HEK293 (cell line): Measurements from ENCODE around the gene CARD14.
A peak's percentile ranks its signal among the peaks of the same experiment; 100 is the strongest.

ENCODE experiments used
- CTCF ChIA-PET: fragments of 350-600 bp; formaldehyde crosslinking; extraction: SDS; loops from one replicate; lab custom pipeline; 2021; ENCODE audit warnings: antibody characterized with exemption; lab: Yijun Ruan, JAX
- POLR2A ChIA-PET: fragments of 300-600 bp; formaldehyde crosslinking; extraction: SDS; loops from one replicate; lab custom pipeline; 2020; ENCODE audit warnings: antibody characterized with exemption, inconsistent platforms; lab: Yijun Ruan, JAX
- H3K27ac ChIP-seq: fragments of 200-500 bp; sonication (Bioruptor generic); 2 replicates; pipeline ENCODE4 v1.5.1; 2014; ENCODE audit warnings: low read depth, low read length, control low read depth, inconsistent platforms; ENCODE audit errors: extremely low read depth
- H3K36me3 ChIP-seq, 2 experiments: fragments of 200-500 bp in 1 of 2; sonication (Bioruptor generic) in 1 of 2; 1 replicate in 1 of 2; 2 replicates in 1 of 2; pipeline ENCODE4 v1.5.1; 2014 to 2017; ENCODE audit warnings: inconsistent platforms in 2 of 2, low read length in 2 of 2; ENCODE audit not compliant: control insufficient read depth in 2 of 2, insufficient read depth in 1 of 2
- H3K4me1 ChIP-seq: fragments of 200-500 bp; sonication (Bioruptor generic); 2 replicates; pipeline ENCODE4 v1.5.1; 2014; ENCODE audit warnings: mild to moderate bottlenecking, low read length, inconsistent platforms; ENCODE audit not compliant: control insufficient read depth, insufficient read depth
- H3K4me3 ChIP-seq: 2 replicates; pipeline ENCODE4 v1.5.1; 2011; ENCODE audit warnings: low read depth, mild to moderate bottlenecking, control low read depth, low read length, moderate library complexity
- H3K9me3 ChIP-seq: fragments of 200-500 bp; sonication (Bioruptor generic); 2 replicates; pipeline ENCODE4 v1.5.1; 2014; ENCODE audit warnings: low read depth, low read length, inconsistent platforms; ENCODE audit not compliant: control insufficient read depth, insufficient read depth
- HOXC10 ChIP-seq: sonication (generic); formaldehyde crosslinking; IDR thresholded peaks from 2 replicates; pipeline ENCODE4 v1.8.1; 2023; ENCODE audit warnings: mild to moderate bottlenecking, missing genetic modification reagents
- KLF8 ChIP-seq: fragments of 450-650 bp; formaldehyde crosslinking; IDR thresholded peaks from 2 replicates; pipeline ENCODE4 v1.5.1; 2016; ENCODE audit warnings: missing biosample characterization, missing genetic modification characterization
- RBAK ChIP-seq: fragments of 450-650 bp; formaldehyde crosslinking; IDR thresholded peaks from 2 replicates; pipeline ENCODE4 v1.5.1; 2016; ENCODE audit warnings: missing biosample characterization, missing genetic modification characterization
- ZBTB1 ChIP-seq: fragments of 450-650 bp; formaldehyde crosslinking; IDR thresholded peaks from 2 replicates; pipeline ENCODE4 v1.5.1; 2016; ENCODE audit warnings: missing biosample characterization, missing genetic modification characterization
- ZBTB17 ChIP-seq: fragments of 450-650 bp; formaldehyde crosslinking; IDR thresholded peaks from 2 replicates; pipeline ENCODE4 v1.5.1; 2016; ENCODE audit warnings: missing biosample characterization, missing genetic modification characterization
- ZFP69B ChIP-seq: fragments of 450-650 bp; formaldehyde crosslinking; IDR thresholded peaks from 2 replicates; pipeline ENCODE4 v1.5.1; 2016; ENCODE audit warnings: missing biosample characterization, missing genetic modification characterization
- ZNF266 ChIP-seq: fragments of 450-650 bp; formaldehyde crosslinking; IDR thresholded peaks from 2 replicates; pipeline ENCODE4 v1.5.1; 2016; ENCODE audit warnings: missing biosample characterization, missing genetic modification characterization, low read depth
- ZNF311 ChIP-seq: fragments of 450-650 bp; formaldehyde crosslinking; IDR thresholded peaks from 2 replicates; pipeline ENCODE4 v1.5.1; 2017; ENCODE audit warnings: missing biosample characterization, missing genetic modification characterization, borderline replicate concordance
- ZNF366 ChIP-seq: fragments of 450-650 bp; formaldehyde crosslinking; conservative IDR thresholded peaks from 2 replicates; pipeline ENCODE4 v1.5.1; 2016; ENCODE audit warnings: missing biosample characterization, missing genetic modification characterization
- ZNF394 ChIP-seq: fragments of 450-650 bp; formaldehyde crosslinking; IDR thresholded peaks from 2 replicates; pipeline ENCODE4 v1.5.1; 2016; ENCODE audit warnings: missing biosample characterization, missing genetic modification characterization, mild to moderate bottlenecking, moderate library complexity, borderline replicate concordance
- ZNF416 ChIP-seq: fragments of 450-650 bp; formaldehyde crosslinking; IDR thresholded peaks from 2 replicates; pipeline ENCODE4 v1.5.1; 2016; ENCODE audit warnings: missing biosample characterization, missing genetic modification characterization
- ZNF501 ChIP-seq: fragments of 450-650 bp; formaldehyde crosslinking; IDR thresholded peaks from 2 replicates; pipeline ENCODE4 v1.5.1; 2016; ENCODE audit warnings: missing biosample characterization, missing genetic modification characterization
- ZNF558 ChIP-seq: fragments of 450-650 bp; formaldehyde crosslinking; IDR thresholded peaks from 2 replicates; pipeline ENCODE4 v1.5.1; 2016; ENCODE audit warnings: missing biosample characterization, missing genetic modification characterization
- ZNF610 ChIP-seq: fragments of 450-650 bp; formaldehyde crosslinking; IDR thresholded peaks from 2 replicates; pipeline ENCODE4 v1.5.1; 2016; ENCODE audit warnings: missing biosample characterization, missing genetic modification characterization, borderline replicate concordance
- TF ChIP-seq, protein P1 (sequence below): fragments of 450-650 bp; formaldehyde crosslinking; IDR thresholded peaks from 2 replicates; pipeline ENCODE4 v1.5.1; 2017; ENCODE audit warnings: missing biosample characterization, missing genetic modification characterization
- TF ChIP-seq, protein P2 (sequence below): fragments of 450-650 bp; formaldehyde crosslinking; IDR thresholded peaks from 2 replicates; pipeline ENCODE4 v1.5.1; 2016; ENCODE audit warnings: missing biosample characterization, missing genetic modification characterization
- TF ChIP-seq, protein P3 (sequence below): fragments of 450-650 bp; formaldehyde crosslinking; IDR thresholded peaks from 2 replicates; pipeline ENCODE4 v1.5.1; 2017; ENCODE audit warnings: missing biosample characterization, mild to moderate bottlenecking, missing genetic modification characterization, moderate library complexity
- TF ChIP-seq, protein P4 (sequence below): fragments of 450-650 bp; IDR thresholded peaks from 2 replicates; pipeline ENCODE4 v1.5.1; 2018; ENCODE audit warnings: missing biosample characterization, missing genetic modification characterization
- TF ChIP-seq, protein P5 (sequence below): fragments of 450-650 bp; formaldehyde crosslinking; IDR thresholded peaks from 2 replicates; pipeline ENCODE4 v1.5.1; 2017; ENCODE audit warnings: missing biosample characterization, missing genetic modification characterization

The CARD14 gene

DNA sequence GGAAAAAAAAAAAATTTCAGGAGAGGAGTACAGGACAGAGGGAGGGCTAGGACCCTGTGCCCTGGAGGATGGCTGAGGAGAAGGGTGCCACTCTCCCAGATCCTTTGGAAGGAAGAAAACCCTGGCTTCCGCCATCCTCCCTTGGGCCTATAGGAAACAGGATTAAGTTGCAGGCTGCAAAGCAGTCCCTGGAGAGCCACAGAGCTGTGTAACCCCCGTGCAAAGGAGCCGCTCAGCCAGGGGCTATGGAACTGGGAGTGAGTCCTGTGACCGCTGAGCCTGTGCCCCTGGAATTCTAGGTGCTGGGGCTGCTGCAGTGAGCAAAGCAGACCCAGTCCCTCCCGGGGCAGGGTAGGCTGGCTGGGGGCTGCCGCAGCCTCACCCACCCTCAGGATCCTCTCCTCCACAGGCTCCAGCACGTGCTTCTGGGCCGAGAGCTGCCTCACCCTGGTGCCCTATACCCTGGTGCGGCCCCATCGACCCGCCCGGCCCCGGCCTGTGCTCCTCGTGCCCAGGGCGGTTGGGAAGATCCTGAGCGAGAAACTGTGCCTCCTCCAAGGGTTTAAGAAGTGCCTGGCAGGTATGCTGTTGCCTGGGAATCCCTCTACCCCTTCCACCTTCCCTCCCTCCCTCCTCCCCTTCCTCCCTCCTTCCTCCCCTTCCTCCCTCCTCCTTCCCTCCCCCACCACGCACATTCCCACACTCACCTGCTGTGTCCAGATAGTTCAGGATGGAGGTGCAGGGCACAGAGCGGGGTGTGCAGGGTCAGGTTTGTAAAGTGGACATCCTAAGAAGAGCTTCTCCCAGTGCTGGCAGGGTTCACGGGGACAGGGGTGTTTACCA is 35.0 kb downstream of the CARD14 start:
- H3K9me3 ChIP-seq, result no peaks in the 10 kb centered on the region
- H3K4me3 ChIP-seq, result no peak overlapping the region
- ChIA-PET CTCF (no interaction called here), POLR2A (interaction anchor here (1.3 kb wide), 1 partner anchor 59 kb away, joined by 6 read pairs; no protein-coding TSS in a partner anchor)
- TF ChIP-seq, protein P1, sequence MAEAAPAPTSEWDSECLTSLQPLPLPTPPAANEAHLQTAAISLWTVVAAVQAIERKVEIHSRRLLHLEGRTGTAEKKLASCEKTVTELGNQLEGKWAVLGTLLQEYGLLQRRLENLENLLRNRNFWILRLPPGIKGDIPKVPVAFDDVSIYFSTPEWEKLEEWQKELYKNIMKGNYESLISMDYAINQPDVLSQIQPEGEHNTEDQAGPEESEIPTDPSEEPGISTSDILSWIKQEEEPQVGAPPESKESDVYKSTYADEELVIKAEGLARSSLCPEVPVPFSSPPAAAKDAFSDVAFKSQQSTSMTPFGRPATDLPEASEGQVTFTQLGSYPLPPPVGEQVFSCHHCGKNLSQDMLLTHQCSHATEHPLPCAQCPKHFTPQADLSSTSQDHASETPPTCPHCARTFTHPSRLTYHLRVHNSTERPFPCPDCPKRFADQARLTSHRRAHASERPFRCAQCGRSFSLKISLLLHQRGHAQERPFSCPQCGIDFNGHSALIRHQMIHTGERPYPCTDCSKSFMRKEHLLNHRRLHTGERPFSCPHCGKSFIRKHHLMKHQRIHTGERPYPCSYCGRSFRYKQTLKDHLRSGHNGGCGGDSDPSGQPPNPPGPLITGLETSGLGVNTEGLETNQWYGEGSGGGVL (tag by site-specific recombination), result peak; percentile 34; the same call in 1 of the 2 replicates
- no peak for TF ChIP-seq KLF8
- peak; percentile 45; the same call in 1 of the 2 replicates for TF ChIP-seq ZNF366 (tag by site-specific recombination)
- peaks cover 0 to 18% of the 10 kb centered on the region in 2 experiments; a peak in 2 of 3 replicates for H3K36me3 ChIP-seq
- H3K4me1 ChIP-seq, result no peaks in the 10 kb centered on the region
- H3K27ac ChIP-seq, result no peak overlapping the region

DNA sequence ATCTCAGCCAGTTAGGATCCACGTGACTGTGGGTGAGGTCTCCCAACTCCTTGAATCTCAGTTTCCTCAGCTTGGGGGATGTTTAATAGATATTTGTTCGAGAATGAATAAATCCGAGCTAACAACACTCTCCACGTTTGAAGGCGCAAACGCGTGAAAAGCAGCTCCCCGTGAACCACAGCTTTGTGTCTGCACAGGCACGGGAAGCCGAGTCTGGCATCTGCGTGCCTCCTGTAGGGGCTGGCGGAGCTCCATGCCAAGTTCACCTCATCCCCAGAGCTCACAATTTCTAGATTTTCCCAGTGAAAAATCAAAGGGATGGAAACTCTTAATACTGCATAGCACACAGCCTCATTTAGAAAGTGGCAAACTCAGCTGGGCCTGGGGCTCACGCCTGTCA is 36.0 kb downstream of the CARD14 start:
- Histone ChIP-seq H3K36me3 (peaks cover 0 to 28% of the 10 kb centered on the region in 2 experiments; a peak in 2 of 3 replicates), H3K4me3 (no peak overlapping the region), H3K9me3 (no peaks in the 10 kb centered on the region), H3K27ac (no peak overlapping the region), H3K4me1 (no peaks in the 10 kb centered on the region)
- ChIA-PET CTCF (interaction anchor here (3.4 kb wide), 1 partner anchor 10 kb away, joined by 20 read pairs; no protein-coding TSS in a partner anchor), POLR2A (interaction anchor here (1.3 kb wide), 1 partner anchor 60 kb away, joined by 6 read pairs; no protein-coding TSS in a partner anchor)
- TF ChIP-seq, protein P2, sequence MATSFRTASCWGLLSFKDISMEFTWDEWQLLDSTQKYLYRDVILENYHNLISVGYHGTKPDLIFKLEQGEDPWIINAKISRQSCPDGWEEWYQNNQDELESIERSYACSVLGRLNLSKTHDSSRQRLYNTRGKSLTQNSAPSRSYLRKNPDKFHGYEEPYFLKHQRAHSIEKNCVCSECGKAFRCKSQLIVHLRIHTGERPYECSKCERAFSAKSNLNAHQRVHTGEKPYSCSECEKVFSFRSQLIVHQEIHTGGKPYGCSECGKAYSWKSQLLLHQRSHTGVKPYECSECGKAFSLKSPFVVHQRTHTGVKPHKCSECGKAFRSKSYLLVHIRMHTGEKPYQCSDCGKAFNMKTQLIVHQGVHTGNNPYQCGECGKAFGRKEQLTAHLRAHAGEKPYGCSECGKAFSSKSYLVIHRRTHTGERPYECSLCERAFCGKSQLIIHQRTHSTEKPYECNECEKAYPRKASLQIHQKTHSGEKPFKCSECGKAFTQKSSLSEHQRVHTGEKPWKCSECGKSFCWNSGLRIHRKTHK (tag by site-specific recombination), result no peak
- no peak for TF ChIP-seq HOXC10 (CRISPR knock-in tag)
- TF ChIP-seq ZFP69B (tag by site-specific recombination), result no peak
- TF ChIP-seq ZNF416 (tag by site-specific recombination), result no peak
- TF ChIP-seq ZNF311 (tag by site-specific recombination), result no peak
- no peak for TF ChIP-seq ZNF266 (tag by site-specific recombination)
- TF ChIP-seq ZBTB1 (tag by site-specific recombination), result no peak
- TF ChIP-seq, protein P3, sequence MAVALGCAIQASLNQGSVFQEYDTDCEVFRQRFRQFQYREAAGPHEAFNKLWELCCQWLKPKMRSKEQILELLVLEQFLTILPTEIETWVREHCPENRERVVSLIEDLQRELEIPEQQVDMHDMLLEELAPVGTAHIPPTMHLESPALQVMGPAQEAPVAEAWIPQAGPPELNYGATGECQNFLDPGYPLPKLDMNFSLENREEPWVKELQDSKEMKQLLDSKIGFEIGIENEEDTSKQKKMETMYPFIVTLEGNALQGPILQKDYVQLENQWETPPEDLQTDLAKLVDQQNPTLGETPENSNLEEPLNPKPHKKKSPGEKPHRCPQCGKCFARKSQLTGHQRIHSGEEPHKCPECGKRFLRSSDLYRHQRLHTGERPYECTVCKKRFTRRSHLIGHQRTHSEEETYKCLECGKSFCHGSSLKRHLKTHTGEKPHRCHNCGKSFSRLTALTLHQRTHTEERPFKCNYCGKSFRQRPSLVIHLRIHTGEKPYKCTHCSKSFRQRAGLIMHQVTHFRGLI (tag by site-specific recombination), result no peak
- no peak for TF ChIP-seq ZNF394 (tag by site-specific recombination)
- no peak for TF ChIP-seq RBAK
- TF ChIP-seq ZNF610 (tag by site-specific recombination), result no peak
- TF ChIP-seq, protein P4, sequence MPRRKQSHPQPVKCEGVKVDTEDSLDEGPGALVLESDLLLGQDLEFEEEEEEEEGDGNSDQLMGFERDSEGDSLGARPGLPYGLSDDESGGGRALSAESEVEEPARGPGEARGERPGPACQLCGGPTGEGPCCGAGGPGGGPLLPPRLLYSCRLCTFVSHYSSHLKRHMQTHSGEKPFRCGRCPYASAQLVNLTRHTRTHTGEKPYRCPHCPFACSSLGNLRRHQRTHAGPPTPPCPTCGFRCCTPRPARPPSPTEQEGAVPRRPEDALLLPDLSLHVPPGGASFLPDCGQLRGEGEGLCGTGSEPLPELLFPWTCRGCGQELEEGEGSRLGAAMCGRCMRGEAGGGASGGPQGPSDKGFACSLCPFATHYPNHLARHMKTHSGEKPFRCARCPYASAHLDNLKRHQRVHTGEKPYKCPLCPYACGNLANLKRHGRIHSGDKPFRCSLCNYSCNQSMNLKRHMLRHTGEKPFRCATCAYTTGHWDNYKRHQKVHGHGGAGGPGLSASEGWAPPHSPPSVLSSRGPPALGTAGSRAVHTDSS (tag by site-specific recombination), result no peak
- no peak for TF ChIP-seq ZBTB17 (tag by site-specific recombination)
- no peak for TF ChIP-seq ZNF501 (tag by site-specific recombination)
- TF ChIP-seq, protein P5, sequence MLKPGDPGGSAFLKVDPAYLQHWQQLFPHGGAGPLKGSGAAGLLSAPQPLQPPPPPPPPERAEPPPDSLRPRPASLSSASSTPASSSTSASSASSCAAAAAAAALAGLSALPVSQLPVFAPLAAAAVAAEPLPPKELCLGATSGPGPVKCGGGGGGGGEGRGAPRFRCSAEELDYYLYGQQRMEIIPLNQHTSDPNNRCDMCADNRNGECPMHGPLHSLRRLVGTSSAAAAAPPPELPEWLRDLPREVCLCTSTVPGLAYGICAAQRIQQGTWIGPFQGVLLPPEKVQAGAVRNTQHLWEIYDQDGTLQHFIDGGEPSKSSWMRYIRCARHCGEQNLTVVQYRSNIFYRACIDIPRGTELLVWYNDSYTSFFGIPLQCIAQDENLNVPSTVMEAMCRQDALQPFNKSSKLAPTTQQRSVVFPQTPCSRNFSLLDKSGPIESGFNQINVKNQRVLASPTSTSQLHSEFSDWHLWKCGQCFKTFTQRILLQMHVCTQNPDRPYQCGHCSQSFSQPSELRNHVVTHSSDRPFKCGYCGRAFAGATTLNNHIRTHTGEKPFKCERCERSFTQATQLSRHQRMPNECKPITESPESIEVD, result no peak
- TF ChIP-seq ZNF558, result no peak
